ENCODE data around the gene TOR1A.

DNA sequence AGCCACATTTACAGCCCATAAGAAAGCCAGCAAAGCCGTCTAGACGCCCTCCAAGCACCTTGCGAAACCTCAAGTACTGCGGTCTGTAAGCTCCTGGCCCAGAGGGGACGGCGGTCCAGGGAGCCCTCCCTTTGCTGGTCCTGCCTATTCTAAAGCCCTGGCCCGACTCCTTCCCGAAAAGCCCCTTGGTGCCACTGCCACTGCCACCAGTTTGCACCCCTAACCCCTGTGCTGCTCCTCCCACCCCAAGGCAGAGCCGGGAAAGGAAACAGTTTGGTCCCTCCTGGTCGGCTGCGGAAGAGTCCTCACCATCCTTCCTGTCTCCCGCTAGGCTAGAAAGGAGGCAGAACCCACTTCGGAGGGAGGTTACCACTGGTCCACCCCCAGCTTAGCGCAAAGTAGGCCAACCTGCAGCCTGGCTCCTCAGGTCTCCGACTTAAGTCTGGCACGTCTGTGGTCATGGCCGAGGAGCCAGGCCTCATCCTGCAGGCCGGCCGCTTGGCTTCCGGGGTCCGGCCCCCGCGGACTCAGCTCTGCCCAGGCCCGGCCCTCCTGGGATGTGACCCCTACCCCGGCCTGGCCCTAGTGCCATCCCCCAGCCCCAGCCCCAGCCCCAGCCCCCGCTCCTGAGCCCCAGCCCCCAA, 916 bp downstream of the TOR1A start:
- no peak for TF ChIP-seq RCOR1 (IDR thresholded peaks at IDR 0.05; ENCODE audit: low read depth, low read length)
- TF ChIP-seq POLR2A (IDR thresholded peaks at IDR 0.05; ENCODE audit: low read length) = no peak
- no peak for TF ChIP-seq RFX5 (IDR thresholded peaks at IDR 0.05)
- no peak for TF ChIP-seq BHLHE40 (IDR thresholded peaks at IDR 0.05; ENCODE audit: low read depth, low read length)
- TF ChIP-seq, protein P1, sequence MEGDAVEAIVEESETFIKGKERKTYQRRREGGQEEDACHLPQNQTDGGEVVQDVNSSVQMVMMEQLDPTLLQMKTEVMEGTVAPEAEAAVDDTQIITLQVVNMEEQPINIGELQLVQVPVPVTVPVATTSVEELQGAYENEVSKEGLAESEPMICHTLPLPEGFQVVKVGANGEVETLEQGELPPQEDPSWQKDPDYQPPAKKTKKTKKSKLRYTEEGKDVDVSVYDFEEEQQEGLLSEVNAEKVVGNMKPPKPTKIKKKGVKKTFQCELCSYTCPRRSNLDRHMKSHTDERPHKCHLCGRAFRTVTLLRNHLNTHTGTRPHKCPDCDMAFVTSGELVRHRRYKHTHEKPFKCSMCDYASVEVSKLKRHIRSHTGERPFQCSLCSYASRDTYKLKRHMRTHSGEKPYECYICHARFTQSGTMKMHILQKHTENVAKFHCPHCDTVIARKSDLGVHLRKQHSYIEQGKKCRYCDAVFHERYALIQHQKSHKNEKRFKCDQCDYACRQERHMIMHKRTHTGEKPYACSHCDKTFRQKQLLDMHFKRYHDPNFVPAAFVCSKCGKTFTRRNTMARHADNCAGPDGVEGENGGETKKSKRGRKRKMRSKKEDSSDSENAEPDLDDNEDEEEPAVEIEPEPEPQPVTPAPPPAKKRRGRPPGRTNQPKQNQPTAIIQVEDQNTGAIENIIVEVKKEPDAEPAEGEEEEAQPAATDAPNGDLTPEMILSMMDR (IDR thresholded peaks at IDR 0.05) = no peak
- TF ChIP-seq, protein P2, sequence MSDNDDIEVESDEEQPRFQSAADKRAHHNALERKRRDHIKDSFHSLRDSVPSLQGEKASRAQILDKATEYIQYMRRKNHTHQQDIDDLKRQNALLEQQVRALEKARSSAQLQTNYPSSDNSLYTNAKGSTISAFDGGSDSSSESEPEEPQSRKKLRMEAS (IDR thresholded peaks at IDR 0.05) = no peak
- TF ChIP-seq RAD21 (conservative IDR thresholded peaks at IDR 0.05 in 1 of 2, IDR thresholded peaks at IDR 0.05 in 1 of 2) = no peak
- no peak for TF ChIP-seq PHF8 (IDR thresholded peaks at IDR 0.05; ENCODE audit: borderline replicate concordance, low read depth)
- no peak for TF ChIP-seq JUN (IDR thresholded peaks at IDR 0.05)
- TF ChIP-seq, protein P3, sequence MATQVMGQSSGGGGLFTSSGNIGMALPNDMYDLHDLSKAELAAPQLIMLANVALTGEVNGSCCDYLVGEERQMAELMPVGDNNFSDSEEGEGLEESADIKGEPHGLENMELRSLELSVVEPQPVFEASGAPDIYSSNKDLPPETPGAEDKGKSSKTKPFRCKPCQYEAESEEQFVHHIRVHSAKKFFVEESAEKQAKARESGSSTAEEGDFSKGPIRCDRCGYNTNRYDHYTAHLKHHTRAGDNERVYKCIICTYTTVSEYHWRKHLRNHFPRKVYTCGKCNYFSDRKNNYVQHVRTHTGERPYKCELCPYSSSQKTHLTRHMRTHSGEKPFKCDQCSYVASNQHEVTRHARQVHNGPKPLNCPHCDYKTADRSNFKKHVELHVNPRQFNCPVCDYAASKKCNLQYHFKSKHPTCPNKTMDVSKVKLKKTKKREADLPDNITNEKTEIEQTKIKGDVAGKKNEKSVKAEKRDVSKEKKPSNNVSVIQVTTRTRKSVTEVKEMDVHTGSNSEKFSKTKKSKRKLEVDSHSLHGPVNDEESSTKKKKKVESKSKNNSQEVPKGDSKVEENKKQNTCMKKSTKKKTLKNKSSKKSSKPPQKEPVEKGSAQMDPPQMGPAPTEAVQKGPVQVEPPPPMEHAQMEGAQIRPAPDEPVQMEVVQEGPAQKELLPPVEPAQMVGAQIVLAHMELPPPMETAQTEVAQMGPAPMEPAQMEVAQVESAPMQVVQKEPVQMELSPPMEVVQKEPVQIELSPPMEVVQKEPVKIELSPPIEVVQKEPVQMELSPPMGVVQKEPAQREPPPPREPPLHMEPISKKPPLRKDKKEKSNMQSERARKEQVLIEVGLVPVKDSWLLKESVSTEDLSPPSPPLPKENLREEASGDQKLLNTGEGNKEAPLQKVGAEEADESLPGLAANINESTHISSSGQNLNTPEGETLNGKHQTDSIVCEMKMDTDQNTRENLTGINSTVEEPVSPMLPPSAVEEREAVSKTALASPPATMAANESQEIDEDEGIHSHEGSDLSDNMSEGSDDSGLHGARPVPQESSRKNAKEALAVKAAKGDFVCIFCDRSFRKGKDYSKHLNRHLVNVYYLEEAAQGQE (IDR thresholded peaks at IDR 0.05) = no peak
- TF ChIP-seq, protein P4, sequence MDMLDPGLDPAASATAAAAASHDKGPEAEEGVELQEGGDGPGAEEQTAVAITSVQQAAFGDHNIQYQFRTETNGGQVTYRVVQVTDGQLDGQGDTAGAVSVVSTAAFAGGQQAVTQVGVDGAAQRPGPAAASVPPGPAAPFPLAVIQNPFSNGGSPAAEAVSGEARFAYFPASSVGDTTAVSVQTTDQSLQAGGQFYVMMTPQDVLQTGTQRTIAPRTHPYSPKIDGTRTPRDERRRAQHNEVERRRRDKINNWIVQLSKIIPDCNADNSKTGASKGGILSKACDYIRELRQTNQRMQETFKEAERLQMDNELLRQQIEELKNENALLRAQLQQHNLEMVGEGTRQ (IDR thresholded peaks at IDR 0.05) = no peak

Measured in A549 (cell line).